ENCODE measurements around the gene AK5.
"Not testable (repeated sequence)": the region's sequence is repeated elsewhere in the genome, so short reads cannot be mapped to it uniquely, and the experiment has no call there.

The AK5 gene

DNA sequence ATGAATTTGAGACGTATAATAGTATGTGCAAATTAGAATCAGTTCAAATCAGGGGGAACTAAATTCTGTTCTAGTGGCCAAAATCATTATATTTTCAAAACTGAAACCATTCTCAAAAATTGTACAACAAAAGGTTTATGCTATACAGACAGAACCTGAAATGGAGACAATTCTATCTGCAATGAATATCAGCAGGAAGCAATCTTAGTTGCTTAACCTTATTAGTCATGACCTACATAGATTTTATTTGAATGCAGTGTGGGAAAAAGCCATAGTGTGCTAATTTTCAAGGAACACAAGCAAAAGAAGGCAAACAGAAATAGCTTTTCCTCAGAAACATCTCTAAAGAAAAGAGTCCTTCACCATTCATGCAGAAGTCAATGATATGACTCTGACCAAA is 6.5 kb downstream of the AK5 start:
- DNase-seq (ENCODE audit: low spot score) = no peak

DNA sequence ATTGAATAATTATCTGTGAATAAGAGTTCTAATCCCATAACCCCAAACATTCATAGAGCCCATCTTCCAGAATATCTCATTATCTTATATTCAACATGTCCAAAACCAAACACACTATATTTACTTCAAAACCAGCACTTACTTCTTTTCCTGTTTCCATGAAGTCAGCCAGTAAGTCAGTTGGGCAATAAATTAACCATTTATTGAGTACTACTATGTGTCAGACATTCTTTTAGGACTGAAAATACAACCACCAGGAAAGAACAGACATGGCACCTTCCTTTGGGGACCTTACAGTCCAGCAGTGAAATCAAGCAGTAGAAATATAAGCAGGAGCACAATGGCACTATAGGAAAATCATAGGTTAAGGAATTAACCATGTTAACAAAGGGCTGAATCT is 8.8 kb downstream of the AK5 start:
- no peak for DNase-seq (ENCODE audit: low spot score)

DNA sequence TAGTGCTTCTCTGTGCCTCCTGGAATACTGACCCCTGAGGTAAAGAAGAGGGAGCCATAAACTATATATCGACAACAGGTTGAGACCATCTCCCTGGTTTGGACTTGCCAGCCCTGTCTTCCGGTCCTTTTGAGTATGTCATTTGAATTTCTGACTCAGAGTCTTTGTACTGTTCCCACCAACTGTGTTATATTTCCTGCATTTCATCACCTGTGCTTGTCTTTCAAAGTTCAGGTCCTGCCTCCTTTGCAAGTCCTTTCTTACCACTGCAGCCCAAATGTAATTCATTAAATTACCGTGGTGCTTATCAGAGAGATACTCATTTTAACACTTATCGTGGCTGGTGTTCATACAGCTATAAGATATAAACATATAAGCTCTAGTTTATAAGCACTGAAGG is 10.7 kb downstream of the AK5 start:
- no peak for DNase-seq (ENCODE audit: low spot score)

DNA sequence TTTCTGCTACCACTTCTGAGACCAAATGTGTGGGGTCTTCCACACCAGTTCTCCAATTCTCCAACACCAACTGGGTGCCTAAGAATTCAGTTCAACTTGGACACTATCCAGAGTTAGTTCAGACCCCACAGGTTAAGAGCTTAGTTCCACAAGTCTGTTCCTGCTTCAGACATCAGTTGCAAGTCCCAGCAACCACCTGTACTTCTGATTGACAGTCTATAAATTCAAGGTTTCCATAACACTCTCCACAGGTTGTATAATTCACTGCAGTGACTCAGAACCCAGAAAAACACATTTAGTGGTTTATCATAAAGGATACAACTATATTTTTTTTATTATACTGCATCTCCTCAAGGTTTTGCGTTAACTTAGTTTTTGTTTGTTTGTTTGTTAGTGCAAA is 18.7 kb downstream of the AK5 start:
- no peak for DNase-seq (ENCODE audit: low spot score)

DNA sequence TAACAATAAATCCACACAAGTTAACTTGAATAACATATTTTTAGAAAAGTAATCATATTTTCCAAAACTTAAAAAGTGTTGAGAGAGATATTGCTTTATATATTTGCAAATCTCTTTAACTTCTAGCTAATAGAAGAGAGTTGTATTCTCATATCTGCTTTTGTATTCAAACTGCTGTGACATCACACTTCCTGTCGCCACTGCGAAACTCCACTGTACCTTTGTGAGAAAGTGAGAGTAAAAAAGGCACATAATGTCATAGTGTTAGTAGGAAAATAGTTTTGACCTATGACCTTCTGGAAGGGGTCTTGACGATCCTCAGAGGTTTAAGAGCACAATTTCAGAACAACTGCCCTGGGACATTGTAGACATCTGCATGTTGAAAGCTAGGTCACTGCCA is 21.6 kb downstream of the AK5 start:
- DNase-seq (ENCODE audit: low spot score) = no peak

GRCh38 chr1:77308889-77309621 is 27.2 kb downstream of the AK5 start:
- DNase-seq (ENCODE audit: low spot score) = no peak

DNA sequence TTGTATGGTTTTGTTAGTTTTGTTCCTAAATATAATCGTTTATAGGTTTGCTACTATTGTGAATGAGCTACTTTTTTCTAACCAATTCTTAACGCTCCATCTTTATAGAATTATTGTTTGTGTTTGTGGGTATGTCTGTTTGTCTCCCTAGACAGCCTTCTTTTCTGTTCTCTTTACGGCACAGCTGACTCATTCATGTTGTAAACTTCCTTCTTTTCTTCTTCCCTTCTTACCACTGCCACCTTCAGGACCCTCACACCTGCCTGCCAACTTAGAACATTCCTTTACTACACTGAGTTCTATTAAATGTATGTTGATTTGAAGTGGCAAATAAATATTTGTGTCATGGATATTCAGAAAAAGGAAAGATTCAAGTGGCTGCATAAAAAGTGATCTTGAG is 29.1 kb downstream of the AK5 start:
- DNase-seq (ENCODE audit: low spot score) = no peak

DNA sequence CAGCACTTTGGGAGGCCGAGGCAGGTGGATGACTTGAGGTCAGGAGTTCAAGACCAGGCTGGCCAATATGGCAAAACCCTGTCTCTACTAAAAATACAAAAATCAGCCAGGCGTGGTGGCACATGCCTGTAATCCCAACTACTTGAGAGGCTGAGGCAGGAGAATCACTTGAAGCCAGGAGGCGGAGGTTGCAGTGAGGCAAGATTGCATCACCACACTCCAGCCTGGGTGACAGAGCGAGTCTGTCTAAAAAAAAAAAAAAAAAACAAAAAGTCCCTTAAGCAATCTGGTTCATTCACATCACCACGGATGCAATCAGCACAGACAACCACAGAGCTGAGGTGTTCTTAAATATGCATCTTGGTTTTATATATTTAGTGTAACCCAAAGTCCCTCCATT is 30.5 kb downstream of the AK5 start:
- not testable (repeated sequence) for DNase-seq (ENCODE audit: low spot score)

- no peak for DNase-seq (ENCODE audit: low spot score)
Measured at GRCh38 chr1:77313491-77313890, 31.7 kb downstream of the AK5 start.

GRCh38 chr1:77316006-77316405 is 34.2 kb downstream of the AK5 start:
- no peak for DNase-seq (ENCODE audit: low spot score)

DNA sequence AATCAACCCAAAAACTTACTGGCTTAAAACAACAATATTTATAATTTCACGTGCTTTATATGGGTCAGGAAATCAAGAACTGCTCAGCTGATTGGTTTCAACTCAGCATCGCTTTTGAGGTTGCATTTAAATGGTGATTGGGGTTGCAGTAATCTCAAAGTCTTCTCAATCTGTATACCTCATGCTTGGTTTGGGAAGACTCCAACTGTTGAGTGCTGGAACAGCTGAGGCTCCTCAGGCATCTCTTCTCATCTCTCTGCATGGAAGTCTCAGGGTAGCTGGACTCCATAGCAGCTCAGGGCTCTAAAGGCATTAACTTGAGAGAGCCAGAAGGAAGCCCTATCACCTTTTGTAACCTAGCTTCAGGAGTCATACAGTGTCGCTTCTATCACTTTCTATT is 35.1 kb downstream of the AK5 start:
- no peak for DNase-seq (ENCODE audit: low spot score)

DNA sequence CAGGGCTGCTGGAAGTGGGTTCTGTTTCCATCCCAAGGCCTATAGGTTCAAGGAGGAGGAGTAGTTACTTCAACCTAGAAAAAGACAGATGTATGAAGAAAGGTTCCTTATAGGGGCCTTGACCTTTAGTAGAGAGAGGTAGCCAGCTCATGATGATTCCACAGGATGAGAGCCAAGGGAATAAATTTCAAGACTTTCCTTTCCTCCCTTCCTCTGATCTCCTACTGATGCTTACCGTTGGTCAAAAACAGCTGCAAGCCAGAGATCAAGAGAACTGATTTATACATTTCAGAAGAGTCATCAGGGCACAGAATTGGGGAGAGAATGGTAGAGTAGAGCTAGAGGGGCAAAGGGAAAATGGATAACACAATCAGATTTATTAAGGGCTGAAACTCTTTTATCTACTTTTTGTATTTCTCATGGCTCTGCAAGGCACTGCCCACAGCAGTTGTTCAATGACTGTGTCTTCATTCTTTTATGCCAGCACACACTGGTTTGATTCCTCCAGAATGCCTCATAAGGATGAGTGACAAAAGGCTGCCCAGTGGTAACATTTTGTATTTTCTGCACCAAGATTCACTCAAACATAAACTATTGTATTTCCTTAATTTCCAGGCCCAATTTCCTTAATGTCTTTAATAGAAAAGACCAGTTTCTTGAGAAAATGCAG is 37.4 kb downstream of the AK5 start:
- no peak for DNase-seq (ENCODE audit: low spot score)

DNA sequence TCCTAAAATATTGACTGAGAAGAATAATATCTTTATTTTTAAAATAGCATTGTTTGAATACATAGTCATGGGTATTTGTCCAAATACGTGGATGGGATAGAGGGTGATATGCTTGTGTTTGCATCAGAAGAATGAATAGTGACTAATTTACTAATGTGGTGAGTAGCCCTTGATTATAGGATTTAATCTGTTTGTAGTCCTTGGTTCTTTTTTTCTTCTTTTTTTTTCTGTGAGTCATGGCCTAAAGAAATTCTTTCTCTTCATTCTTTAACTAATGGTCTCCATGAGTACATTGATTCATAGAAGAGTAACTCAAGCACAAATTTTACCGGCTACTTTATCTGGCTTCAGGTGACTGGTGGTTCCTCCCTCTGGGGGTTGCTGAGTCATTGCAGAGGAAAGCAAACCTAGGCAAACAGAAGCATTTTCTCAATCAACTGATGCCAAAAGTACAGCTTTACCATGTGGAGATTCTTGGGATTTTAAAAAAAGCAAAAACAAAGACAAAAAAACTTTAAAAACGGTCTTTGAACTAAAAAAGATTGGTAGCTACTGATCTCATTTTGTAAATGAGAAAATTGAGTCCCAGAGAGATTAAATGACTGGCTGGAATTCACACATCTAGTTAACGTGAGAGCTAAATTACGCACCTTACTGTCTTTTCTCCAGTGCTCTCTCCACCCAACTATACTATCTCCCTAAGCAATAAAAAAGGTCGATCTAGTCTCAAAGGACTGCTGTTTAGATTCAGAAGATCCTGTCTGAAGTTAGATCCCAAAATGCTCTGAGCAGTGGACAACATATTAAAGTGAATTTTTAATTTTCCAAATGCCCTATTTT is 40.5 kb downstream of the AK5 start:
- no peak for DNase-seq (ENCODE audit: low spot score)

DNA sequence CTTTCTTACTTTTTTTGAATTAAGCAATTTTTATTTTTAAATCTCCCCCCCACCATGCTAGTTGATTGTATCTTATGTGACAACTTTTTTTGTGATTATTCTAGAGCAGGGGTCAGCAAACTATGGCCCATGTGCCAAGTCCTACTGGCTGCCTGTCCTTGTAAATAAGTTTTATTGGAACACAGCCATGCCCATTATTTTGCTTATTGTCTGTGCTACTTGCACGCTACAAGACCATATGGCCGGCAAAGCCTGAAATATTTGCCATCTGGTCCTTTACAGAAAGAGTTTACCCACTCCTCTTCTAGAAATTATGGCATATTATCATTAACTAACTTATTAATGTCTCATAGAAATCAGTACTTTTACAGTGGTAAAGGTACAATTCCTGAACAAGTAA is 51.7 kb downstream of the AK5 start:
- no peak for DNase-seq (ENCODE audit: low spot score)

- no peak for DNase-seq (ENCODE audit: low spot score)
Measured at GRCh38 chr1:77336729-77337128, 54.9 kb downstream of the AK5 start.

GRCh38 chr1:77339326-77339725 is 57.5 kb downstream of the AK5 start:
- no peak for DNase-seq (ENCODE audit: low spot score)

GRCh38 chr1:77341195-77341594 is 59.4 kb downstream of the AK5 start:
- no peak for DNase-seq (ENCODE audit: low spot score)

DNA sequence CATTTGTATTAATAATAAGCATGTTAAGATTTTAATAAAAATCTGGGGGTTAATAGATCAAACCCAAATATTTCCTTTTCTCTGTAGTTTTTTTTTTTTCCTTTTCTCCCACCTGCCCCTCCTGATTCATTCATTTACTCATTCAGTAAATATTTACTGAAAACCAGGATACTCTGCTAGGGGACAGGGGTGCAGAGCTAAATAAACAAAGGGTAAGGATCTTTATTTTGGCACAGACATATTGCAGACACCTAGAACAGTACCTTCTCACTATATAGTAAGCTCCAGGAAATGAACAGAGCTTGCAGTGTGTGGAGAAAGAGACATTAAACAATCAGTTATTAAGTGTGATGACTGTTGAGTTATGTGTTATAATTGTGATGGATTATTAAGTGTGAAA is 60.9 kb downstream of the AK5 start:
- DNase-seq (ENCODE audit: low spot score) = no peak

GRCh38 chr1:77347646-77348045 is 65.8 kb downstream of the AK5 start:
- DNase-seq (ENCODE audit: low spot score) = no peak

DNA sequence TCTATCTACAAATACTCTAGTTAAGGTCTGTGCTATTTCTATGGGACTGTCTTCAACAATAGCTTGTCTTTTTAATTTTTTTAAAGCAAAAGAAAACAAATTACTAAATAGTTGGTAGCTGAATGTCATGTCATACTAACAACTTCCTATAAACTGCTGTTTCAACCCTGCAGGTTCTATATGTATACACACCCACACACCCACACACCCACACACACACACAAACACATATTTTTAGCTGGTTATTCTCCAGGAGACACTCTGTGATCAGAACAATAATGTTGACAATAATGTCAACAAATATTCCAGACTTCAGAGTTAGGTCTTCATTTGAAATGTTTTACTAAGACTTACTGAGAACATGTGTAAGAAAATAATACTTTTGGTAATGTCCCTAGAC is 66.7 kb downstream of the AK5 start:
- DNase-seq (ENCODE audit: low spot score) = no peak

DNA sequence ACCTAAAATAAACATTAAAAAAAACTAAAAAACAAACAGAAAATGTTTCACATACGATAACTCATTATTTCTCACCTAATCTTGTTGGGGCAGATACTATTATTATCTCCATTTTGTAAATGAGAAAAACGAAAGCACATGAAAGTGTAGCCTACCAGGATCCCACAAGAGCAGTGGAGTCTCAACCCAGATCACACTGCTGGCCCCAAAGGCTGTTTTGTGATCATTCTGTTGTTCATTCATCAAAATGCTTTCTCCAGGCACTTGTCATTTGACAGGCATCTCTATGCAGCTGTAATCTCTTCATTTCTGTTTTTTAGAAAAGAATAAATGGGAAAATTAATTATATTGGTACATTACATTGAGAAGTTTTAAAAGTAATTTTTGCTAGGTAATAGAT is 67.5 kb downstream of the AK5 start:
- no peak for DNase-seq (ENCODE audit: low spot score)

DNA sequence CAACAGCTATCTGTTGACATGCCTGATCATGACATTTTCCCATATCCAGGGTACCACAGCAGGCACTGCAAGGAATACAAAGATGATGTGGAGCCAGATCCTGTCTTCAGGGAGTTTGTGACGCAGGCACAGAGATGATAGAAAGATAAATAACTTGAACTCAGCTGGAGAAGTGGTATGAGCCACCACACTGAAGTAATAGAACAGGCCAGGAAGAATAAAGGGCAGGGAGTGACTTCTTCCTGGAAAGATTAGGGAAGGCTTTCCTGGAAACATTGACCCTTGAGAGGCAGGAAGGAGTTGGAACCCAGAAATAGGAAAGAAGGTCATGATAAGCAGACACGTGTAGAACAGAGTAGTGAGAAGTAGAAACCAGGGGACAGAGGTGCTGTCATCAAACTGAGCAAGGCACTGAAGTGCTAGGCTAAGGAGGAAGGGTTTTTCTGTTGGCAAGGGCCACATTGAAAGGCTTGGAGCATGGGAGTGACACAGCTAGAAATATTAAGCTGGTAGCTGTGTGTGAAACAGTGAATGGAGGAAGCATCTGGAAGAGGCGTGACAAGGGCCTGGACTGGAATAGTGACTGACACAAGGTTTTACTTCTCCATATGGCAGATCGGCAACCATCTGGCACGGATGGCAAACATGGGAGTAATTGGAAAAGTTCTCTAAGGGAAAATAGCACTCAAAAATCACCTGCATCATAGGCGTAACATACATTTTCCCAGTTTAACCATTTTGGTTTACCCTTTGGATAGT is 68.4 kb downstream of the AK5 start:
- DNase-seq (ENCODE audit: low spot score) = no peak

Measured in HuH-7.5 (cell line).